ENCODE results near the gene SPATA20.

SPATA20 gene

DNA sequence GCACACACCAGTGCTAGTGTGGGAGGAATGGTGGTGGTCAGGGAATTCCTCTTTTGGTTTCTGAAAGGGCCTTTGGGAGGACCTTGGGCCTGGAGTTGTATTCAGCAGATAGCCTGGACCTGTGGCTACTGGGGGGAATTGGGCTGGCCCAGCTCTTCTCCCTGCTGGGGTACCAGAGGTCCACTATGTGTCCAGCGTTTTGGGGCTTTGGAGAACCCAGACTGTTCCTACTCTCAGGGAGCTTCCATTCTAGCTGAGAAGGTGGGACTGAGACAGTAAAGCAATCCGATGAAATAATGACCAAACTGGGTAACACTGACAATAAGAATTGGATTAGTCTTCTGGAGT lies 12.0 kb upstream of the SPATA20 start:
- H3K27ac ChIP-seq = peak overlapping the region; percentile 98
- TF ChIP-seq ZFX (IDR thresholded peaks at IDR 0.05; ENCODE audit: borderline replicate concordance) (no peak), CTCF (IDR thresholded peaks at IDR 0.05) (no peak)

GRCh38 chr17:50535407-50535806 lies 11.6 kb upstream of the SPATA20 start:
- TF ChIP-seq ZFX (IDR thresholded peaks at IDR 0.05; ENCODE audit: borderline replicate concordance) = no peak
- no peak for TF ChIP-seq CTCF (IDR thresholded peaks at IDR 0.05)
- peak overlapping the region; percentile 98 for H3K27ac ChIP-seq

GRCh38 chr17:50536683-50537646 lies 10.0 kb upstream of the SPATA20 start:
- peak overlapping the region; percentile 100; the same call in 1 of the 2 replicates for H3K27ac ChIP-seq

GRCh38 chr17:50537721-50538548 lies 9.0 kb upstream of the SPATA20 start:
- peak overlapping the region; percentile 100 for H3K27ac ChIP-seq
- TF ChIP-seq ZFX (IDR thresholded peaks at IDR 0.05; ENCODE audit: borderline replicate concordance) = no peak
- no peak for TF ChIP-seq CTCF (IDR thresholded peaks at IDR 0.05)

More at GRCh38 chr17:50536683-50537646, 10.0 kb upstream of the SPATA20 start:
- TF ChIP-seq CTCF (IDR thresholded peaks at IDR 0.05) (no peak), ZFX (IDR thresholded peaks at IDR 0.05; ENCODE audit: borderline replicate concordance) (no peak)

DNA sequence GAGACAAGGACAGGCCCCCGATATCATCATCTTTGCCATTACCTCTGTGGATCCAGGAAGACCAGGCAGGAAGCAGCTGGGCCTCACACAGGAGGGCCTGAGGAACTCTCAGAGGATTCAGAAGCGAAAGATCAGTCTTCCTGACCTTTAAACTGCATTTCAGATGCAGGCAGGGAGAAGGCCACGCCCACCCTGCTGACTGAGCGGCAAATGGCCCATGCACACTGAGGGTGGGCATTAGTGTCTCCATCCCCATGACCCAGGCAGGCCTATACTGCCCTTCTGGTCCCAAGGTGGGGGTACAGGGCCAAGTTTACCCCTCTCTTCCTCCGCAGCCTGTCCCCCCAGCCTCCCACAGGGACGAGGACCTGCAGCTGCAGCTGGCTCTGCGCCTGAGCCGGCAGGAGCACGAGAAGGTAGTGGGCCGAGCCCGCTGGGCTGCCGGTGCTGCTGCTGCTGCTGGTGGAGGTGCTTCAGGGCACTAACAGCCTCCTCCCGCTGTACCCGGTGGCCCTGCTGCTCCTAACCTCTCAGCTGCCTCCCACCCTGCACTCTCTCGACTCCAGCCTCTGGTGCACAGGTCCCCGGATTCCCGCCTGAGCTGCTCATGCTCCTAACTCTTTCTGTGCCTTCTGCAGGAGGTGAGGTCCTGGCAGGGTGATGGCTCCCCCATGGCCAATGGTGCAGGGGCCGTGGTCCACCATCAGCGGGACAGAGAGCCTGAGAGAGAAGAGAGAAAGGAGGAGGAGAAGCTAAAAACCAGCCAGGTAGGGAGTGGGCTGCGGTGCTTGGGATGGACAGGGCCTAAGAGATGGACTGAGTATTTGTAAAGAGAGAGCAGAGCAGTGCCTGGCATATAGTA lies 8.2 kb upstream of the SPATA20 start:
- peak overlapping the region; percentile 100 for H3K27ac ChIP-seq

More for the DNA sequence above, 8.2 kb upstream of the SPATA20 start:
- no peak for TF ChIP-seq CTCF (IDR thresholded peaks at IDR 0.05)
- no peak for TF ChIP-seq ZFX (IDR thresholded peaks at IDR 0.05; ENCODE audit: borderline replicate concordance)
